GM13977 (cell line): ENCODE measurements around the gene TACC2.

ENCODE experiments used
- DNase-seq: peaks from one replicate; pipeline ENCODE4 v3.0.0; 2012; ENCODE audit warnings: low spot score
- in situ Hi-C: fragments of 300-500 bp; cut with MboI; formaldehyde crosslinking; loops from one replicate; pipeline ENCODE4 v1.12.0; 2022; ENCODE audit warnings: low sequenced_read_pairs, low pct_unique_long_range_greater_than_20kb, mixed read lengths, inconsistent platforms; ENCODE audit not compliant: unreplicated experiment
- TF ChIP-seq, protein P1 (sequence below): IDR thresholded peaks from 2 replicates; pipeline ENCODE4 v1.5.1; 2012; ENCODE audit warnings: mild to moderate bottlenecking, control low read depth; ENCODE audit not compliant: insufficient read depth; ENCODE audit errors: extremely low read depth, missing control alignments

TACC2 gene

GRCh38 chr10:122237331-122237990 is 248.5 kb downstream of the TACC2 start:
- DNase-seq: no peak
- in situ Hi-C loops: no loop called here
- TF ChIP-seq, protein P1, sequence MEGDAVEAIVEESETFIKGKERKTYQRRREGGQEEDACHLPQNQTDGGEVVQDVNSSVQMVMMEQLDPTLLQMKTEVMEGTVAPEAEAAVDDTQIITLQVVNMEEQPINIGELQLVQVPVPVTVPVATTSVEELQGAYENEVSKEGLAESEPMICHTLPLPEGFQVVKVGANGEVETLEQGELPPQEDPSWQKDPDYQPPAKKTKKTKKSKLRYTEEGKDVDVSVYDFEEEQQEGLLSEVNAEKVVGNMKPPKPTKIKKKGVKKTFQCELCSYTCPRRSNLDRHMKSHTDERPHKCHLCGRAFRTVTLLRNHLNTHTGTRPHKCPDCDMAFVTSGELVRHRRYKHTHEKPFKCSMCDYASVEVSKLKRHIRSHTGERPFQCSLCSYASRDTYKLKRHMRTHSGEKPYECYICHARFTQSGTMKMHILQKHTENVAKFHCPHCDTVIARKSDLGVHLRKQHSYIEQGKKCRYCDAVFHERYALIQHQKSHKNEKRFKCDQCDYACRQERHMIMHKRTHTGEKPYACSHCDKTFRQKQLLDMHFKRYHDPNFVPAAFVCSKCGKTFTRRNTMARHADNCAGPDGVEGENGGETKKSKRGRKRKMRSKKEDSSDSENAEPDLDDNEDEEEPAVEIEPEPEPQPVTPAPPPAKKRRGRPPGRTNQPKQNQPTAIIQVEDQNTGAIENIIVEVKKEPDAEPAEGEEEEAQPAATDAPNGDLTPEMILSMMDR: no peak

- no peak for DNase-seq
- in situ Hi-C loops: no loop called here
- TF ChIP-seq, protein P1: no peak
Measured at GRCh38 chr10:122239578-122240257, 250.8 kb downstream of the TACC2 start.

GRCh38 chr10:122240401-122240800 is 251.4 kb downstream of the TACC2 start:
- in situ Hi-C loops: no loop called here
- TF ChIP-seq, protein P1: no peak
- DNase-seq: no peak

DNA sequence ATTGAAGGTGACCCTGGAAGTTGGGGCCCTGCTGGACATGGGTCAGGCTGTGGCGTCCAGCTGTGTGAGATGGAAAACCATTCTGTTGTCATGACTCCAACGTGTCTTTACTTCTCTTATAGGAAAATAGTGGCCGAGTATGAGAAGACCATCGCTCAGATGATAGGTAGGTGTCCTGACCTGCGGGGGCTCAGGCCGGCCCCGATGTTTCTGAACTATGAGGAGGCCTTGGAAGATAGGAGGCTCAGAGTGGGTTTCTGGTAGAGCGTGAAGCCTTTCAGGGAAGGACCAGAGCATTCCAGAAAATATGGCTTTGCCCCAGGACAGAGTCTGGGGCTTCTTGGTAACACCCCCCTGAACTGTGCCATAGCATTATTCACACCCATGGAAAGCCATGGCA is 252.9 kb downstream of the TACC2 start:
- in situ Hi-C loops: no loop called here
- DNase-seq: no peak
- TF ChIP-seq, protein P1: no peak

GRCh38 chr10:122243550-122243949 is 254.6 kb downstream of the TACC2 start:
- TF ChIP-seq, protein P1: no peak
- in situ Hi-C loops: no loop called here

DNA sequence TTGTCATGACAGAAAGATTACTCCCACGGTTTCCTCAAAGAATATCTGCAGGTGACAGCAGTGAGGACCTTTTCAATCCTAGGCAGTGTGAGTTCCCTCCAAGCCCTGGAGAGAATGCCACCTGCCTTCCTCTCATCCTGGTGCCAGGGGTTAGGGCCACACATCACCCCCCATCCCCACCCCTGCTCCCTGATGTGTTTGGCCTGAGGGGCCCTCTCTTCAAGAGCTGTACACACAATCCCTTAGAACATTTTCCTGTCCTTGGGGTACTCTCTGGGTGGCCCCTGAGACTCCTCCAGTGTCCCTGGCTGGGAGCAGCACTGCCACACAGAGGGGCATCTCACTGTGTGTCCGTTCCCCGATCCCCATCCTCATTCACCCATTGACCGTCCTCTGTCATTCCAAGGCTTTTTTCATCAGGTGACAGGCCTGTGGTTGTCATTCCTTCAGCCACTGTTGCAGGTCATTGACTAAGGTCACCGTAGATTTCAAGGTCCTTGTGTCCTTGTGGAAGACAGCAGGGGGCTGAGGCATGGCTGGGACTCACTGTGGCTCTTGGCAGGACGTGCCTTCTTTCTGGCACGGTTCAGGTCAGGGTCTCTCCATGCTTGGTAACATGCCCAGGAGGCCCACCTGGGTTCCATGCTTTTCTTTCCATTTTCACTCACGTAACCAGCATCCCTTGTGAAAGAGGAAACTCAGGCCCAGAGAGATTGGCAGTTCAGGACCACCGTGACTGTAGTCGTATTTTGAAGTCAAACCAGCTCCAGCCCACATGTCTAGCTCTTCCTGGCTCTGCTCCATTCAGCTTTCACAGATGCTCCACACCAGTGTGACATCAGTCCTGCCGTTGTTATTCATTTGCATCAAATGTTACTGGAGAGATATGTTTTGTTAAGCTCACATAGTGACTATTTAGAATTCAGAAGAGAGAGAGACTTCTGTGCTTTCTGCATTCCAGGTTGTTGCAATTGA is 255.3 kb downstream of the TACC2 start:
- TF ChIP-seq, protein P1: no peak
- in situ Hi-C loops: no loop called here
- no peak for DNase-seq

More at GRCh38 chr10:122243550-122243949, 254.6 kb downstream of the TACC2 start:
- DNase-seq: no peak
